ENCODE data around the gene WFIKKN1.

Gene WFIKKN1

GRCh38 chr16:610513-611381 lies 20.0 kb upstream of the WFIKKN1 start:
- CTCF ChIA-PET = interaction anchor here (0.5 to 3.3 kb wide), 6 partner anchors 10 to 110 kb away, joined by 3 to 16 read pairs (median 4); no protein-coding TSS in a partner anchor
- WGBS (ENCODE audit: insufficient coverage) = 74% methylated on average over 23 of the region's 28 CpGs
- DNase-seq = peak; percentile 36 to 65 (median 59)
- no peaks in the 10 kb centered on the region for H3K27me3 ChIP-seq (replicated peaks in 2 of 5; ENCODE audit: control insufficient read depth in 4 of 5, insufficient read depth in 5 of 5, low read length in 4 of 5)
- H3K36me3 ChIP-seq (ENCODE audit: control insufficient read depth in 4 of 4, insufficient read depth in 4 of 4, low read length in 3 of 4) = peaks cover 0 to 7% (median 0%) of the 10 kb centered on the region in 4 experiments
- H3K27ac ChIP-seq (ENCODE audit: insufficient read depth in 1 of 2, low read depth in 1 of 2, low read length in 2 of 2, poor library complexity in 1 of 2, severe bottlenecking in 2 of 2) = no peak overlapping the region
- H3K4me3 ChIP-seq (ENCODE audit: control insufficient read depth in 1 of 7, extremely low read depth in 1 of 7, insufficient read depth in 4 of 7, low read depth in 2 of 7, low read length in 6 of 7) = no peak overlapping the region
- no peaks in the 10 kb centered on the region for H3K9me3 ChIP-seq (ENCODE audit: control extremely low read depth in 1 of 5, control insufficient read depth in 4 of 5, insufficient read depth in 2 of 5, low read depth in 1 of 5, low read length in 4 of 5)
- no peaks in the 10 kb centered on the region for H3K4me1 ChIP-seq (ENCODE audit: control extremely low read depth in 1 of 4, control insufficient read depth in 4 of 4, insufficient read depth in 4 of 4, low read length in 3 of 4)
- POLR2A ChIA-PET = no interaction called here

GRCh38 chr16:615122-615521 lies 15.7 kb upstream of the WFIKKN1 start:
- ChIA-PET POLR2A (no interaction called here), CTCF (no interaction called here)
- 94% methylated on average over 12 of the region's 13 CpGs for WGBS (ENCODE audit: insufficient coverage)

GRCh38 chr16:616733-617586 lies 13.8 kb upstream of the WFIKKN1 start:
- WGBS (ENCODE audit: insufficient coverage) = 98% methylated on average over 38 of the region's 39 CpGs
- H3K36me3 ChIP-seq (ENCODE audit: control insufficient read depth in 4 of 4, insufficient read depth in 4 of 4, low read length in 3 of 4) = peaks cover 0 to 11% (median 4%) of the 10 kb centered on the region in 4 experiments
- no peak overlapping the region for H3K4me3 ChIP-seq (ENCODE audit: control insufficient read depth in 1 of 7, extremely low read depth in 1 of 7, insufficient read depth in 4 of 7, low read depth in 2 of 7, low read length in 6 of 7)
- no peaks in the 10 kb centered on the region for H3K27me3 ChIP-seq (replicated peaks in 2 of 5; ENCODE audit: control insufficient read depth in 4 of 5, insufficient read depth in 5 of 5, low read length in 4 of 5)
- no peak for DNase-seq
- ChIA-PET CTCF (no interaction called here), POLR2A (no interaction called here)
- no peak overlapping the region for H3K27ac ChIP-seq (ENCODE audit: insufficient read depth in 1 of 2, low read depth in 1 of 2, low read length in 2 of 2, poor library complexity in 1 of 2, severe bottlenecking in 2 of 2)
- H3K4me1 ChIP-seq (ENCODE audit: control extremely low read depth in 1 of 4, control insufficient read depth in 4 of 4, insufficient read depth in 4 of 4, low read length in 3 of 4) = no peaks in the 10 kb centered on the region
- no peaks in the 10 kb centered on the region for H3K9me3 ChIP-seq (ENCODE audit: control extremely low read depth in 1 of 5, control insufficient read depth in 4 of 5, insufficient read depth in 2 of 5, low read depth in 1 of 5, low read length in 4 of 5)

More at GRCh38 chr16:615122-615521, 15.7 kb upstream of the WFIKKN1 start:
- no peak overlapping the region for H3K27ac ChIP-seq (ENCODE audit: insufficient read depth in 1 of 2, low read depth in 1 of 2, low read length in 2 of 2, poor library complexity in 1 of 2, severe bottlenecking in 2 of 2)
- H3K4me1 ChIP-seq (ENCODE audit: control extremely low read depth in 1 of 4, control insufficient read depth in 4 of 4, insufficient read depth in 4 of 4, low read length in 3 of 4) = no peaks in the 10 kb centered on the region
- no peaks in the 10 kb centered on the region for H3K27me3 ChIP-seq (replicated peaks in 2 of 5; ENCODE audit: control insufficient read depth in 4 of 5, insufficient read depth in 5 of 5, low read length in 4 of 5)
- peaks cover 0 to 9% (median 2%) of the 10 kb centered on the region in 4 experiments for H3K36me3 ChIP-seq (ENCODE audit: control insufficient read depth in 4 of 4, insufficient read depth in 4 of 4, low read length in 3 of 4)
- no peaks in the 10 kb centered on the region for H3K9me3 ChIP-seq (ENCODE audit: control extremely low read depth in 1 of 5, control insufficient read depth in 4 of 5, insufficient read depth in 2 of 5, low read depth in 1 of 5, low read length in 4 of 5)
- DNase-seq = no peak
- H3K4me3 ChIP-seq (ENCODE audit: control insufficient read depth in 1 of 7, extremely low read depth in 1 of 7, insufficient read depth in 4 of 7, low read depth in 2 of 7, low read length in 6 of 7) = no peak overlapping the region

- no peaks in the 10 kb centered on the region for H3K9me3 ChIP-seq (ENCODE audit: control extremely low read depth in 1 of 5, control insufficient read depth in 4 of 5, insufficient read depth in 2 of 5, low read depth in 1 of 5, low read length in 4 of 5)
- peaks cover 0 to 11% (median 4%) of the 10 kb centered on the region in 4 experiments for H3K36me3 ChIP-seq (ENCODE audit: control insufficient read depth in 4 of 4, insufficient read depth in 4 of 4, low read length in 3 of 4)
- H3K4me1 ChIP-seq (ENCODE audit: control extremely low read depth in 1 of 4, control insufficient read depth in 4 of 4, insufficient read depth in 4 of 4, low read length in 3 of 4) = no peaks in the 10 kb centered on the region
- H3K4me3 ChIP-seq (ENCODE audit: control insufficient read depth in 1 of 7, extremely low read depth in 1 of 7, insufficient read depth in 4 of 7, low read depth in 2 of 7, low read length in 6 of 7) = no peak overlapping the region
- ChIA-PET POLR2A (interaction anchor here (0.6 kb wide), 1 partner anchor 47 kb away, joined by 3 read pairs; no protein-coding TSS in a partner anchor), CTCF (no interaction called here)
- 94% methylated on average over 9 of the region's 16 CpGs for WGBS (ENCODE audit: insufficient coverage)
- H3K27me3 ChIP-seq (replicated peaks in 2 of 5; ENCODE audit: control insufficient read depth in 4 of 5, insufficient read depth in 5 of 5, low read length in 4 of 5) = no peaks in the 10 kb centered on the region
- no peak for DNase-seq
- H3K27ac ChIP-seq (ENCODE audit: insufficient read depth in 1 of 2, low read depth in 1 of 2, low read length in 2 of 2, poor library complexity in 1 of 2, severe bottlenecking in 2 of 2) = no peak overlapping the region
These were observed 12.9 kb upstream of the WFIKKN1 start for GRCh38 chr16:617855-618254.

GRCh38 chr16:619476-620100 lies 11.2 kb upstream of the WFIKKN1 start:
- H3K36me3 ChIP-seq (ENCODE audit: control insufficient read depth in 4 of 4, insufficient read depth in 4 of 4, low read length in 3 of 4) = peaks cover 0 to 7% (median 4%) of the 10 kb centered on the region in 4 experiments
- H3K27ac ChIP-seq (ENCODE audit: insufficient read depth in 1 of 2, low read depth in 1 of 2, low read length in 2 of 2, poor library complexity in 1 of 2, severe bottlenecking in 2 of 2) = no peak overlapping the region
- POLR2A ChIA-PET = no interaction called here
- DNase-seq = no peak
- CTCF ChIA-PET = interaction anchor here (1.0 kb wide), 1 partner anchor 47 kb away, joined by 3 read pairs; no protein-coding TSS in a partner anchor
- H3K9me3 ChIP-seq (ENCODE audit: control extremely low read depth in 1 of 5, control insufficient read depth in 4 of 5, insufficient read depth in 2 of 5, low read depth in 1 of 5, low read length in 4 of 5) = no peaks in the 10 kb centered on the region
- no peak overlapping the region for H3K4me3 ChIP-seq (ENCODE audit: control insufficient read depth in 1 of 7, extremely low read depth in 1 of 7, insufficient read depth in 4 of 7, low read depth in 2 of 7, low read length in 6 of 7)
- H3K27me3 ChIP-seq (replicated peaks in 2 of 5; ENCODE audit: control insufficient read depth in 4 of 5, insufficient read depth in 5 of 5, low read length in 4 of 5) = no peaks in the 10 kb centered on the region
- WGBS (ENCODE audit: insufficient coverage) = 92% methylated on average over 20 of the region's 20 CpGs
- no peaks in the 10 kb centered on the region for H3K4me1 ChIP-seq (ENCODE audit: control extremely low read depth in 1 of 4, control insufficient read depth in 4 of 4, insufficient read depth in 4 of 4, low read length in 3 of 4)

- H3K4me1 ChIP-seq (ENCODE audit: control extremely low read depth in 1 of 4, control insufficient read depth in 4 of 4, insufficient read depth in 4 of 4, low read length in 3 of 4) = no peaks in the 10 kb centered on the region
- peaks cover 3 to 17% (median 5%) of the 10 kb centered on the region in 4 experiments for H3K36me3 ChIP-seq (ENCODE audit: control insufficient read depth in 4 of 4, insufficient read depth in 4 of 4, low read length in 3 of 4)
- ChIA-PET CTCF (interaction anchor here (1.5 kb wide), 1 partner anchor 18 kb away, joined by 3 read pairs; no protein-coding TSS in a partner anchor), POLR2A (interaction anchor here (0.7 kb wide), 1 partner anchor 10 kb away, joined by 4 read pairs; the partner anchor contains the start of gene WFIKKN1)
- no peaks in the 10 kb centered on the region for H3K9me3 ChIP-seq (ENCODE audit: control extremely low read depth in 1 of 5, control insufficient read depth in 4 of 5, insufficient read depth in 2 of 5, low read depth in 1 of 5, low read length in 4 of 5)
- no peak for DNase-seq
- WGBS (ENCODE audit: insufficient coverage) = 96% methylated on average over 32 of the region's 41 CpGs
- no peaks in the 10 kb centered on the region for H3K27me3 ChIP-seq (replicated peaks in 2 of 5; ENCODE audit: control insufficient read depth in 4 of 5, insufficient read depth in 5 of 5, low read length in 4 of 5)
- H3K27ac ChIP-seq (ENCODE audit: insufficient read depth in 1 of 2, low read depth in 1 of 2, low read length in 2 of 2, poor library complexity in 1 of 2, severe bottlenecking in 2 of 2) = no peak overlapping the region
- H3K4me3 ChIP-seq (ENCODE audit: control insufficient read depth in 1 of 7, extremely low read depth in 1 of 7, insufficient read depth in 4 of 7, low read depth in 2 of 7, low read length in 6 of 7) = no peak overlapping the region
These were observed 9.9 kb upstream of the WFIKKN1 start for GRCh38 chr16:620700-621525.
